ELR (cell line): ENCODE data around the gene DCPS.
"Not testable (repeated sequence)": the region's sequence is repeated elsewhere in the genome, so short reads cannot be mapped to it uniquely, and the experiment has no call there.

ENCODE experiments used
- DNase-seq: peaks from one replicate; pipeline ENCODE4 v3.0.0-alpha.2; 2015; ENCODE audit warnings: low read depth

Gene DCPS

DNA sequence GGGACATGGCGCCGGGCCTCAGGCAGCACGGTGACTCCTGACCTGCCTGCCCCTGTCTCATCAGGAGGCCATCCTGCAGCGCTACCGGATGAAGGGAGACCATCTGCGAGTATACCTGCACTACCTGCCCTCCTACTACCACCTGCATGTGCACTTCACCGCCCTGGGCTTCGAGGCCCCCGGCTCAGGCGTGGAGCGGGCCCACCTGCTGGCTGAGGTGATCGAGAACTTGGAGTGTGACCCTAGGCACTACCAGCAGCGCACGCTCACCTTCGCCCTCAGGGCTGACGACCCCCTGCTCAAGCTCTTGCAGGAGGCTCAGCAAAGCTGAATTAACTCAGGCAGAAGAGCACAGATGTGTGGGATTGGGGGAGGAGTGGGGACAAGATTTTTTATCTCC, 41.4 kb downstream of the DCPS start:
- DNase-seq = no peak

DNA sequence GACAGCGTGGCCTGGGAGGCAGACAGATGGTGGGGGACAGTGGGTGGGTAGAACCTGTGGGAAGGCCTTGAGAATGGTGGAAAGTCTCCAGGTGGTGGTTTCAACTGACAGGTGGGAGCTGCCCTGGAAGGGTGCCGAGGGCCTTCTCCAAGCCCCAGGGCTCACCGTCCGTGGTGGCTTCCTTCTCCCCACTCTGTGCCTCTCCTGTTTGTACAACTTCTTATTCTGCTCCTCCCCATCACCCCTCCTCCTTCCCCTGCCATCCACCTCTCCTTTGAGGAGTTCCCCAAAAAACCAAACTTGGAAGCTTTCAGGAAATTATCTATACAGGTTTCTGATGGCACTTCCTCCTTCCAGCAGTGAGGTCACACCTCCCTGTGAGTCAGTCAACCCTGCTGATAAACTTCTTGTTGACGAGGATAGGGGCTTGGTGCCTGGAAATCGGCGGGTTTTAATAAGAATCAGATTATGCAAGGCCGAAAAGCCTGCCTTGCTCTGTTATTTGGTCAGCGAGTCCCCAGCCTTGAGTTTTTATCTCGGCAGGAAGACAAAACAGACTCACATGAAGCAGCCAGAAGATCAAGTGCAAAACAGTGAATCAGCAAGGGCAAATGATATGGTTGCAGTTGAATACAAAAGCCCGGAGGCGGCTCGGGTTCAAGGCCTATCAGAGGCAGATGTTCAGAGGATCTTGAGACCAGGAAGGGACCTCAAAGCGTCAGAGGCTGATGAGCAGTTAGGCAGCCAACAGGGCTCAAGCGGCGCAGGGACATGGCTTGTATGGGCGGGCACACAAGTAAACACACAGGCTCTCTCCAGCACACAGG, 42.1 kb downstream of the DCPS start:
- DNase-seq = peak; percentile 69

DNA sequence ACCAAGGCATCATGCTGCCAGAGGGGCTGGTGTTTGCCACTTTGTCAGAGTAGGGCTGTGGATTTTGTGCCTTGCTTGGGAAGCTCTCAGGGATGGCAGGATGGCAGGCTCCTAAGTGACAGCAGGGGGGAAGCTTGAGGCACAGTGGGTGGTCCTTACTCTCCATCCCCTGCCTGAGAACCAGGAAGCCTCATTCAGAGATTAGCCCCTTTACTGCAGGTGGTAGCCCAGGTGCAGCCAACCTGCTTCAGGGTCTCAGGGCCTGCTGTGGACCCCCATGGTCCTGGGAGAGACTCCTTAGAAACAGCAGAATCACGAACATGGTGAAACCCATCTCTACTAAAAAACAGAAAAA, 42.7 kb downstream of the DCPS start:
- DNase-seq = no peak

DNA sequence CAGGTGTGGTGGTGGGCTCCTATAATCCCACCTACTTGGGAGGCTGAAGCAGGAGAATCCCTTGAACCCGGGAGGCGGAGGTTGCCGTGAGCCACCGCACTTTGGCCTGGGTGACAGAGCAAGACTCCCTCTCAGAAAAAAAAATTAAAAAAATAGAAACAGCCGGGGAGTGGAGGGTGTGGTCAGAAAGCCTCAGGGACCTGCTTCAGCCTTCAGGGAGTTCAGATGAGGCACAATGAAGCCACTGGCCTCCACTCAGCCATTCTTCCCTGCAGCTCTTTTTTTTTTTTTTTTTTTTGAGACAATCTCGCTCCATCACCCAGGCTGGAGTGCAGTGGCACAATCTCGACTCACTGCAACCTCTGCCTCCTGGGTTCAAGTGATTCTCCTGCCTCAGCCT, 43.1 kb downstream of the DCPS start:
- not testable (repeated sequence) for DNase-seq

DNA sequence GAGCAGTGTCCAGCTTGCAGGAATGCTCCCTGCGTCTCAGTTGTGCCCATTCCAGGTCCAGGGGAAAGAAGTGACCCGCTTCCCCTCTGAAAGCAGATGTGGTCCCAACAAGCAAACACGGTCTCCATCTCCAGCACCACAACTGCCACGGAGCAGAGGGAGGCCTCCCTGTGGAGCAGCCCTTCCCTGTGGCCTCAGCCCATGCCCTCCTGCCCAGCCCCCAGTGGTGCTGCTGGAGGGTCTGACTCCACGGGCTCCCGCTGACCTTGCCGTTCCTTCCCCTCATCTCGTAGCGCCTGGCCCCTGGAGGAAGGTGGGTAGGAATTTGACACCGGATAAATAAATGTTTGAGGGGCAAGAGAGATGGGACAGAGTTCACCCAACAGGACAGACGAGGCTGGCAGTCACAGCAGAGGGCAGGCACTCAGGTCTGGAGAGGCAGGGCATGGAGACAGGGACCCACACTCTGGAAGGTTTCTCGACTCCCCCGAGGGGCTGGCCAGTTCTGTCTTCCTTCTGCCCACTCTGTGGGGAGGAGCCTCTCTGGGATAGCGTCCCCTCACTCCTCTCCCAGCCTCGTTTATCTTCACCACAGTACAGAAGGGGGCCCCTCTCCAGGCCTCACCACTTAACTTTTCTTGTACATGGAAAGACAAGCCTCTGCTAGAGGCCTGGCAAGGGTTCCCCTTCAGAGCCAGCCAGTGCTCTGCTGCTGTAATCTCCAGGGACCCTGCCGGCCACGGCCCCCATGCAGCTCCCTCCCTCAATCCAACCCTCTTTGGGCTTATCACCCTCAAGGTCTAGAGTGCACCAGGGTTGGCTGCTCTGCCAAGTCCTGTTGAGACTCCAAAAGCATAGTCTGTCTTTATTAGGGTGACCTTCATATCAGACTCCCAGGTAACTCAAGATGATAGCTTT, 44.1 kb downstream of the DCPS start:
- DNase-seq = no peak

DNA sequence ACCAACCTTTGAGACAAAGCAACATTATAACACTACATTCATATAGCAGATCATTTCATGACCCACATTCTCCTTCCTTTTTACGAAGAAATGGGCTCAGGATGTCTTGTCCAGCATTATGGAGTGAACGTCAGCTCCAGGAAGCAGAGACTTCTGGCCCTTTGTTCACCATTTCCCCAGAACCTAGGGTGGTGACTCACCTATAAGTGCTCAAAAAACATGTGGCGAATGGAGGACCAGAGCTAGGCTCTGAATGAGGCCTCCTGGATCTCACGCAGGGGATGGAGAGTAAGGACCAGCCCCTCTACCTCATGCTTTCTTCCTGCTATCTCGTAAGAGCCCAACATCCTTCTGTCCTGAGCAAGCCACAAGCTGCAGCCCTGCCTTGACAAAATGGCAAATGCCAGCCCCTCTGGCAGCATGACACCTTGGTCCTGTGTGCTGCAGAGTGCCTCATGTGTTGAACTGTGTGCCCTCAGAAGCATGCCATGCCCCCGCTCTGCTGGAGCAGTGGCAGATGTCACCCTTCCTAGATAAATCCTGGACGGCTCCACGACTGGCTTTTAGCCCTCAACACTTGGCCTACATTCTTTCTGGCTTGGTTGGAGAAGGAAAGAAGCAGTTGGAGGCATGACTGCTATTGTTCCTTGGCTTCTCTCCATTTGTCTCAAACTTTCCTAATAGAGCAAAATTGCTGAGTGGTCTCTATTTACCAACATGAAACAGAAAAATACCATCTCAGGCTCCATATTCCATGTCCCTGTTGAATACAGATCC, 45.1 kb downstream of the DCPS start:
- peak; percentile 40 for DNase-seq

DNA sequence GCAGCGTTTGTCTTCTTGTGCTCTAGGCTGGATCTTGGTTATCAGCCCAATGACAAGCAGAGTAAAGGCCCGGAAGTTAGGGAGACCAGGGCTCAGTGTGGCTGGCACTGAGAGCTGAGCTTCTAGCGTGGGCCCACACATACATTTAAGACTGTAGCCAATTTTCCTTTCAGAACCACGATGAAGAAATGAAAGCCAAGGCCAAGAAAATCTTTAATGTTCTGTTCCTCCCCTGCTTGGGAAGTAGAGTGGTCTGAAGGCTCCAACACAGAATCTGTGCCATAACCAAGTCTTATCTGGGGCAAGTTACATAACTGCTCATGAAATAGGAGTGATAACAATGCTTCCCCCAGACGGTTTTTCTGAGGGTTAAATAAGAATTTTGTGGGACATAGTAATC, 47.0 kb downstream of the DCPS start:
- DNase-seq = no peak

DNA sequence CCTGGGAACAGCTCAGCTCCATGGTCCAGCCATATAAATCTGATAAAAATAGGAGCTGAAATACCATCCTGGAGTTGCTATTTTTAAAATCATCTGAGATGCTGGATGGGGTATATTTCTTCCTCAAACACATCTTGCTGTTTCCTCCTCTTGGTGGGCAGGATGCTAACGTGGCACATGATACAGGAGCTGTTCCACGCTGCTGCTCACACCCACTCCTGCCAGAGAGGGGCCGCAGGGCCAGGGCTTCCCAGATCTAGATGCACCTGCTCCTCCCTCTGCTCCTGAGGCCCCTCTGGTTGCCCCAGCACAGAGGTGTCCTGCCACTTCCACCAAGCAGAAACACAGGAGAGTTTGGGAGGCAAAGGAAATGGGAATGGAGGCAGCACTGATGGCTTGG, 48.3 kb downstream of the DCPS start:
- no peak for DNase-seq

DNA sequence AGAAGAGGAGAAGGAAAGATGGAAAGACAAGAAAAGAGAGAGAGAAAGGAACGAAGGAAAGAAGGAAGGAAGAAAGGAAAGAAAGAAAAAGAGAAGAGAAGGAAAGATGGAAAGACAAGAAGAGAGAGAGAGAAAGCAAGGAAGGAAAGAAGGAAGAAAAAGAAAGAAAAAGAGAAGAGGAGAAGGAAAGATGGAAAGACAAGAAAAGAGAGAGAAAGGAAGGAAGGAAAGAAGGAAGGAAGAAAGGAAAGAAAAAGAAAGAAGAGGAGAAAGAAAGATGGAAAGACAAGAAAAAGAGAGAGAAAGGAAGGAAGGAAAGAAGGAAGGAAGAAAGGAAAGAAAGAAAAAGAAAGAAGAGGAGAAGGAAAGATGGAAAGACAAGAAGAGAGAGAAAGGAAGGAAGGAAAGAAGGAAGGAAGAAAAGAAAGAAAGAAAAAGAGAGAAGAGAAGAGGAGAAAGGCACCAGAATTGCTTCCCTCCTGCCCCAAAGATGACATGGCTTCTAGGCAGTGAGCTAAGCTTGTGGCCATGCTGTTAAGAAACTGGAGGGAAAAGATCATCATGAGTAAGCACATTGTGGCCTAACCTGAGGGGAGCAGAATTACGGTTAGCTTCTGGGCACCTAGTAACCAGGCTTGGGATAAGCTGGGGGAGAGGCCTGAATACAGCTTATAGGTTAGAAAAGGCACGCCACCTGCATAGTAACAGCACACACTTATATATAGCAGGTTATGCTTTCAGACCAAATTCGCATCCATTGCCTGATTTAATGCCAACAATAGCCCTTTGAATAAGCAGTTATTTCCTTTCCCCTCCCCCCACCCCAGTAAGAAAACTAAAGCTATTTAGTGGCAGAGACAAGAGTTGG, 49.3 kb downstream of the DCPS start:
- DNase-seq = peak; percentile 92

DNA sequence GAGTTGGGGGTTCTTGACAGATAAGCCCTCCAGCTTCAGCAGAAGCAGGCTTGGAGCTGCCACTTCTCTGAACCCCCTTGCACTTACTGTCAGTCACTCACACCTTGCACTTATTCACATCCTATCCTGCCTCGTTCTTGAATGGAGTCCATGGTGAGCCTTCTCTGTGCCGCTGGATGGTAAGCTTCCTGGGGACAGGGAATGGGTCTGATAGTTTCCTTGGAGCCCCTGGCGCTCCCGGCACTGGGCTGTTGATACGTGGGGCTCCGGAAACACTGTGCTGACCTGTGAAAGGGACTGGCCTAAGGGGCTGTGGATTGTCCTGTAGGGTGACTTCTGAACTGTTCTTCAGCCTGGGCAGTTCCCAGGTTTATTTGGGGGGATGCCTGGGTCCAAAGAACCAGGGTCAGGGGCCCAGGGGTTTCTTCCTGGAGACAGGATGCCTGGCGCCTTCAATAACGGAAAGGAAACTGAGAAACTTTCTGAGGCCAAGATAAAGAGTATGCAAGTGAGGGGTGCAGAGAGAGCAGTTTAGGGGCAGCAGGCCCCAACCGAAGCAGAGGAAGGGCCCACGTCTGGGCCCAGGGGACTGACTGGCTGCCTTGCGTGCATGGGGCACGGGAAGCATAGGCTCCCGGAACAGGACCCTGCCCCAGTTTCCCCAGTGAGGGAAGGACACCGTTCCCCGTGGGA, 50.9 kb downstream of the DCPS start:
- DNase-seq = no peak

DNA sequence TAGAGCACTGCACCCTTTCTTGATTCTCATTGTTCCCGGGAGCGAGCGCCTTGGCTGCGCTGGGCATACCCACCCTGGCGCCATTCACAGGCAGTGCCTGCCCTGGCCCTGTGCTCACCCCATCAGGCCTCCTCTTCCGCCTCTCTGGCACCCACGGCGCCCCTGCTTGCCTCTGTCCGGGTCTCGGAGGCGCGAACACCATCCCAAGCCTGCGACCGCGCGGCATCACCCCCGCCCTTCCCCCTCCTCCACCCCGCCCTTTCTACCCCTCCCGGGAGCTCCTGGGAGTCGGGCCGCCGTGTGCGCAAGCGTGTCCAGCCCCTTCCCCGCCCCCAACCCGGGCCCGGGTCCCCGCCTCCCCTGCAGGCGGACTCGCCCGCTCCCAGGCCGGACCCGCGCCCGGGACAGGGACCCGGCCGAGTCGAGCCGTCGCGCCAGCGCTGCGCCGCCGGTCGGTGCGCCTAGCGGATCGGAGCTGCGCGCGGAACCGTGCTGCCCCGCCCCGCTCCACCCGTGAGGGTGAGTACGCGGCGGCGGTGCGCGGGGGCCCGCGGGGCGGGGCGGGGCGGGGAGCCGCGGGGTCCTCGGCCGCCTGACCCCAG, 51.6 kb downstream of the DCPS start, which contains the start of gene ST3GAL4:
TSS of gene ST3GAL4 (plus strand) at position 363 of the 602 bp plus-strand sequence. CDS start 50,470 bp downstream, outside the sequence.
- DNase-seq = peak; percentile 78

DNA sequence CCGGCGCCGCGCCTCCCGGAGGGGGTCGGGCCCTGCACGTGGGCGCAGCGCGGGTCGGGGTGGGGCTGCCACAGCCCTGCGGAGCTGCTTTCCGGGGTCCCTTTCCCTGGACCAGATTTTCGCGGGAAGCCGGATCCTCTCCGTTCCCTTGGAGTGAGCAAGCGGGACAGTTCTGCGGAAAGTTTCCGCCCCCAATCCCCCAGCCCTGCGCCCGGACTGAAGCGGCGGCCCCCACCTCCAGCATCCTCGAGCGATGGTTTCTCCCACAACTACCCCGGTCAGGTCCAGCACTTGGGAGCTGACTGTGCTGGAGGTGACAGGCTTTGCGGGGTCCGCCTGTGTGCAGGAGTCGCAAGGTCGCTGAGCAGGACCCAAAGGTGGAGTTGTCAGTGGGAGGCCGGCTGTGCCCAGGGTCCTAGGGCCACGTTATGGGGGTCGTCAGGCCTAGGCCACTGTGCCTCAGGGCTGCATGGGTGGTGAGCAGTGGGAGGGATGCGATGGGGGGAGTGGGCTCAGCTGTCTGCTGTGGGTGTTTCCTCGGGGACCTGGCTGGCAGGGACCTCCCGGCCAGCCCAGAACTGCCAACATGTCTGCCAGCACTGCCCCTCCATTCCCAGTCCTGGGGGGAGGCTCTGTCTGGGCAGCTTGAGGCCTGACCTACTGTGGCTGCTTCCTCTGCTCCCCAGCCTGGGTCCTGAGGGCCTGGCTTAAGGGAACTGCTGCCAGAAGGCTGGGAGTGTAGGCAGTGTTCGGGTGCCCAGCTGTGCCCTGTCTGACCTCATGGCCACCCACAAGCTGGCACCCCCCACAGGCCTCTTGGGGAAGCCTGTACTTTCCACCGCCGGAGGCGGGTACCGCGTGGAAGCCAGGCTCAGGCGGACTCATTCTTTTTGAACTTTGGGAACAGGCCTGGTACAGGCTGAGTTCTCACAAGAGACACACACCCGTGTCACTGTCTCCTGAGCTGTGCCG, 52.4 kb downstream of the DCPS start:
- peak; percentile 60 for DNase-seq

DNA sequence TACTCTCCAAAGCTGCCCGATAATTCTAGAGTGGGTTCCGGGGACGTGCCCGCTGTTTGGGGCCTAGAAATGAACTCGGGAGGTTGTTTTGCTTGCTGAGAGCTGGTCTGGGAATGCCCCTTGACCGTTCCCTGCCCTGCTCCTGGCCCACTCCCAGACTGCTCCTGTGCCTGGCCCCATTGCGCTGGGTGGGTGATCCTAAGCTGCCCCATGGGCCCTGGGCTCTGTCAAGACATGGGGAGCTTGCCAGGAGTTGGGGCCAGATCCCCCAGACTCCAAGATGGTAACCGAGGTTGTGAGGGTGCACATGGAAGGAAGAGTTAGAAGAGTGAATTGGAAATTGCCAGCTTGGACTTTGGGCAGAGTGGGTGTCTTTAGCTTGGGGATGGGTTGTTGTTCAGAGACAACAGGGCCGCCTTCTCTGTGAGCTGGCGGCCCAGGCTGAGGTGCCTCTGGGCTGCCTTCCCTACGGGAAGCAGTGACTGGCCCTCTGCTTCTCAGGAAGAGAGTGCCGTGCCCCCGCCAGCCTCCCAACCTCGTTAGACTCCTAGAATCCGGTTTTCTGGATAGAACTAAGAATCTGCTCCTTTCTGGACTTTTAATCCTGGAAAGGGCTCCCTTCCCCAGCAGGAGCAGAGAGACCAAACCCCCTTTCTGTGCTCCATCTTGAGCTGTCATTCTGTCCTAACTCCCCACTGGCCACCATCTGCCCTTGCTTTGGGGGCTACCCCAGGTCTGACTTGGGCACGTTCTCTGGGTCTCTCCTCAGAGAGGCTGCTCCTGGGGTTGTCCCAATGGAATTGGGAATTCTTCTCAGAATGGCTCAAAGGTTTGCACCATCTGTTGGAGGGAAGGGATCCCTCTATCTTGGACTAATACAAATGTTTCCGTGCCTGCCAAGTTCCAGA, 53.4 kb downstream of the DCPS start:
- DNase-seq = no peak

DNA sequence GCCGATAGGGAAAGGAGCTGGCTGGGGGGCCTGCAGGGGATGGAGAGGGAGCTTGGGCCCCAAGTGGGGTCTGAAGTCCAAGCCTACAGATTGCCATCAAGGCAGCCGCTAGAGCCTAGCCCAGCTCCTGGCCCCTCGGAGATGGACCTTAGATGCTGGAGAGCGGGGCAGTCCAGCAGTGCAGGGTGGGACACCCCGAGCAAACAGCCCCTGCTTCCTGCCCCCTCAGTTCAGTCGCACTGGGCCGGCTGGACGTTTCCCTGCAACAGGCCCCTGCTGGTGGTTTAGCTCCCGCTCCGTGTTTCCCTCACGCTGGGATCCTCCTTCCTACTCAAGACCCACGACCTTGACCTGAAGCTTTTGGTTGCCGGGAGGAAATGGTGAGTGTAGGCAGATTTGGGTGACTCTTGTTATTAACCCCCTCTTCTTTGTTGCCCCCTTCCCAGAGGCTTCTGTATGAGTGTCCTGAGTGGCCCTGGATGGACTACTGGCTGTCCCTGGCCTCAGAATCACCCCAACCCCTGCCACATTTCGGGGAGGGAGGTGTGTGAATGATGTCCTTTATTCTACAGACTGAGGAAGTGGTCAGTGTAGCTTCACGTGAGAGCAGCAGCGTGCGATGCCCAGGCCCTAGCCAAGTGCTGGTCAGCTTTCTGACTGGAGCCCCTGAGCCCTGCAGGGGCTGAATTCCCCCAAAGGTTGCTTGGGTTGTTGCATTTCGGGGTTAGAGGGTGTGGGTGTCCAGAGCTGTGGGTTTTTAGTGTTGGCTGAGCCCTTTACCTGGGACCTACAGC, 54.3 kb downstream of the DCPS start:
- DNase-seq = no peak

DNA sequence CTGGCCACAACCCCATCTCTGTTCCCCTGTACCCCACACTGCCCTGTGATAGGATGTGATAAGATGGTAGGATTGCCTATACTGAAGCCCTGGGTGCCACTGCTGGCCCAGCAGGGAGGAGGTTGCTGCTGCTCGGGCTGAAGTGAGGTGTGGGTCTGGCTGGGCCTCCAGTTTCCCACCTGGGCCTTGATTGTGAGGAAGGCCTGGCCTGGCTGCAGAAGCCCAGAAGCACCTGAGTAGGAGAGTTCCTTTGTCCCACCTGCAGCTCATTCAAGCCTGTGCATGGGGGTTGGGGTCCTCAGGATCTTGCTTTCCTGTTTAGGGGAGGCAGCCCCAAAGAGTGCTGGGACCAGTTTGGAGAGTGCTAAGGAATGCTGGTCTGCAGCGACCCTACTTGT, 54.9 kb downstream of the DCPS start:
- DNase-seq = no peak

DNA sequence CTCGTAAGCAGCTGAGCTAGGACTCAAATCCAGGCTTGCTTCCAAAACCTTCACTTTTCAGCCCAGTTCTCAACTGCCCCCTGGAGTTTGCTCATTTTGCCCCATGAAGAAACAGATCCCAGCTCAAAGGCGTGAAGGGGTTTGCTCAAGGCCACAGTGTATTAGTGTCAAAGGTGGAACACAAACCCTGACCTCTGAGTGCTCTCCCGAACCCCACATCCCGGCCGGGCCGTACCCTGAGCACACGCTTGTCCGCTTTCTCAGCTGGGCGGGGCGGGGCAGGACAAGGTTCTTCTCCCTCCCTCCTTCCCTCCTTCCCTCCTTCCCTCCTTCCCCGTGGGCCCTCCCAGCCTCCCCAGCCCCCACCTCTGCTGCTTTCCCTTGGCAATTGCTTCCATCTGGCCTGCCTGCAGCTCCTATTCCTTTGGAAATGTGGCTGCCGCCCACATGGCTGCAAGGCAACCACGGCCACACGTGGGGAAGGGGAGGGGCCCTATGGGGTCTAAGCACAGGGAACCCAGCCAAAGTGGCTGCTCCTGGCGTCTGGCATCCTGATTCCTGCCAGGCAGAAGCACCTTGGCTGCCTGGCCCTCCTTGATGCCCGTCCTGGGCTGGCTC, 55.7 kb downstream of the DCPS start:
- no peak for DNase-seq

DNA sequence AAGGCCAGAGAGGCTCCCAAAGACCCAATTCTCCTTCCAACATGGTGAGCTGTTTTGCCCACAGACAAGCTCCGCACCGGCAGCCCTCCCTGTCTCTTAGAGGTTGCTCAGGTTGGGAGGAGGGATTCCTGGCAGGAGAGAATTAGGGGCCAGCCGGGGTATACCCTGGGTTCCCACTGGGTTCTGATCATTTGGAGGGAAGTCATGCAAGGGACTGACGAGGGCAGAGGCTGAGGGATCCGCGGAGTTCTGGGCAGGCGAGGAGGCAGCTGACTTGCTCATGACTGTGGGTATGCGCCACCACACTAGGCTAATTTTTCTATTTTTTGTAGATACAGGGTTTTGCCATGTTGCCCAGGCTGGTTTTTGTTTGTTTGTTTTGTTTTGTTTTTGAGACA, 56.2 kb downstream of the DCPS start:
- no peak for DNase-seq
